Forelimb muscle (tissue), 1 donor: ENCODE results near the gene PRH1. TPM values are rescaled to one million over a fixed set of nuclear protein-coding genes. Genes with fewer than 3 reads are reported as not detected.

Experiments used
- DNase-seq: peaks from one replicate; pipeline ENCODE4 v3.0.0-alpha.2; 2013; ENCODE audit warnings: low read depth
- polyA plus RNA-seq: library from polyadenylated mRNA; unstranded; fragments of 120-200 nt; gene quantifications from one replicate; pipeline ENCODE4 v1.2.1, GENCODE V29; 2013; ENCODE audit not compliant: insufficient read length

Gene PRH1
- 7.3 TPM for polyA plus RNA-seq

DNA sequence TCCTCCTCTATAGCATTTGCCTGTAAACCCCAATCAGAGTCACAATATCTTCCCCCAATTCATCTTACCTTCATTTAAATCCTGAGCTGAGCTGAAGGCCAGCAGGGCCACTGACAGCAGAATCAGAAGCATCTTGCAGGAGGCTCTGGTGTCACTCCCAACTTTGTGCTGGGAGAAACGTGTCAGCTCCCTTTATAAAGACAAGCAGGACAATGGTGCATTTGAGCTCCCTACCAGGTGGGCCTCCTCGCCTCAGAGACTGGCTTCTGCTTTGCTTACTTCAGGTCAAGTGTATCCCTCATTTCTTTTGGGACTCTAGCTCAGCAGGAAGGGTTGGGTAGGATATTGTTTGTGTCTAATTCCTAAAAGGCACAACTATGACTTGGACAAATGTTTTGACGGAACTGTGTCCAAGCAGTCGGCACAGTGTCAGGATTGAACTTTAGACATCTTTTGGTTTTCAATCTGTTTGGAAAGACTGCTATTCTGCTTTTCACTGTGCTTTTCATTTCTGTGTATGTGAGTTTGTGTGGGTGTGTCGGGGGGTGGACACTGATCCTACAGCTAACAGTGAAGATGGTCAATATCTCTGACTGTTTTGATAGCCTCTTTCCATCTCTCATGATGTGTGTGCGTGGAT lies at the start of gene PRH1:
TSS of gene PRH1 (minus strand) at position 170 of the 640 bp plus-strand sequence. CDS start at position 132, 38 bp downstream.
- no peak for DNase-seq

DNA sequence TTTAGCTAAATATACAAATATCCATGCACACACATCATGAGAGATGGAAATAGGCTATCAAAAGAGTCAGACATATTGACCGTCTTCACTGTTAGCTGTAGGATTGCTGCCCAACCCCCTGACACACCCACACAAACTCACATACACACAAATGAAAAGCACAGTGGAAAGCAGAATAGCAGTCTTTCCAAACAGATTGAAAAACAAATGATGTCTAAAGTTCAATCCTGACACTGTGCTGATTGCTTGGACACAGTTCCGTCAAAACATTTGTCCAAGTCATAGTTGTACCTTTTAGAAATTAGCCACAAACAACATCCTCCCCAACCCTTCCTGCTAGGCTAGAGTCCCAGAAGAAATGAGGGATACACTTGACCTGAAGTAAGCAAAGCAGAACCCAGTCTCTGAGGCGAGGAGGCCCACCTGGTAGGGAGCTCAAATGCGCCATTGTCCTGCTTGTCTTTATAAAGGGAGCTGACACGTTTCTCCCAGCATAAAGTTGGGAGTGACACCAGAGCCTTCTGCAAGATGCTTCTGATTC lies 44.8 kb upstream of the PRH1 start, which contains the start of gene PRH2:
TSS of gene PRH2 (plus strand) at position 491 of the 541 bp plus-strand sequence. CDS start at position 529, 38 bp downstream.
- DNase-seq, result no peak

DNA sequence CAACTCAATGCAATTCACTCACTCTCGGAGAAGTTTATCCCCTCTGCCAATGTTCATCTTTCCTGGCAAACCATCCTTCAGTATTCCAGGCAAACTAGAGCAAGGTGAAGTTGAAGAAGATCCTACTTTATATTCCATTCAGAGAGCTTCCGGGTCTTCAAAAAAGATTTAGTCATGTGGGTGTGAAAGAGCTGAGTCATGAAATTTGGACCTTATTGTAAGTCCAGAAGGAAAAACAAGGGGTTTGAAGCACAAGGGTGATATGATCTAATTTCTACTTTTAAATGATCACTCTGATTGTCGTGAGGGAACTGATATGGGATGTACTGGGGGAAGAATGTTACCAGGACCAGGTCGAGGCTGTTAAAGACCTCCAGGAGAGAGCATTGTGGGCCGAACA lies 42.2 kb upstream of the PRH1 start:
- DNase-seq, result no peak

DNA sequence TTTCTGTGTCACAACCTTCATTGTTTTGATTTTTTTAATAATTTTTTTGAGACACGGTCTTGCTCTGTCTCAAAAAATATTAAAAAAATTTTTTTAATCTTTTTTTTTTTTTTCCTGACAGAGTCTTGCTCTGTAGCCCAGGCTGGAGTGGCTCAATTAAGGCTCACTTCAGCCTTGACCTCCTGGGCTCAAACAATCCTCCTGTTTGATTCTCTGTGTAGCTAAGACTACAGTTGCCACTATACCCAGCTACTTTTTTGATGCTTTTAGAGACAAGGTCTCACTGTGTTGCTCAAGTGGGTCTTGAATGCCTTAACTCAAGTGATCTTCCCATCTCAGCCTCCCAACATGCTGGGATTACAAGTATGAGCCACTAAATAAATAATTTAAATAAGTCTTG lies 35.8 kb upstream of the PRH1 start:
- no peak for DNase-seq

DNA sequence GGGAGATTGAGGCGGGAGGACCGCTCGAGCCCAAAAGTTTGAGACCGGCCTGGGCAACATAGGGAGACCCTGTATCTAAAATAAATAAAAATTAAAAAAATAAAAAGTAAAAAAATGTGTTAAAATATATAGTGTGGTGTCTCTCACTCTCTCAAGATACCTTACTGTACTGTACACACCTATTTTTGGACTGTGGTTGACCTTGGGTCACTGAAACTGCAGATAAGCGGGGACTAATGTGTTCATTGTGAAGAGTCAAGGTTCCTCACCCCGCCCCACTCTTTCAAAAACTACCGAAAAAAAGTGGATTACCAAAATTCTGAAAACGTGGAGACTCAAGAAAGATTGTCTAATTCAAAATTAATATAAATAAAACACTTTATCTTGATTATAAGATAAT lies 26.3 kb upstream of the PRH1 start:
- no peak for DNase-seq

DNA sequence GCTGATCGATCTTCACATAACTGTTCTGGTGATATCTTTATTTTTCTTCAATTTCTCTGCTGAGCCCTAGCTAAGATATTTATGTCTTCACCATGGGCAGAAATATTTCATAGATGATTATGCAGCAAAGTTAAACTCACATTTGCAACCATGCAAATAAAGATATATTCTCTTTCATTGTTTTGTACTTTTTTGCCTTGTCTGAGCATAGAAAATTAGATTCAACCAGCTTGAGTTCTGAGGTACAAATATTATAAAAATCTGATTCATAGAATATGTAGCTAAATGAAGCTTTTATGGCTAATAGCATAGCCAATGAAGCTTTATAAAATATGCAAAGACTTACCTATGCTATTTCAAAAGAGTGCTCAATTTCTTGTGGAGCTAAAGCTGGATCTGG lies 25.4 kb upstream of the PRH1 start, which contains the start of gene TAS2R13:
TSS of gene TAS2R13 (minus strand) at position 101 of the 400 bp plus-strand sequence. CDS start 264 bp downstream, outside the sequence.
- no peak for DNase-seq

DNA sequence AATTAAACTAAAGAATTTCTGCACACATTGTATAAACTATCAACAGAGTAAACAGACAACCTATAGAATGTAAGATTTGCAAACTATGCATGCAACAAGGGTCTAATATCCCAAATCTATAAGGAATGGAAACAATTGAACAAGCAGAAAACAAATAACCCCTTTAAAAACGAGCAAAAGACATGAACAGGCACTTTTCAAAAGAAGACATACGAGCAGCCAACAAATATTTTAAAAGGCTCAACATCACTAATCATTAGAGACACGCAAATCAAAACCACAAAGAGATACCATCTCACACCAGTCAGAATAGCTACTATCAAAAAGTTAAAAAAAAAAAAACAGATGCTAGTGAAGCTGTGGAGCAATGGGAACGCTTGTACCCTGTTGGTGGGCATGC lies 20.6 kb upstream of the PRH1 start:
- DNase-seq, result no peak

DNA sequence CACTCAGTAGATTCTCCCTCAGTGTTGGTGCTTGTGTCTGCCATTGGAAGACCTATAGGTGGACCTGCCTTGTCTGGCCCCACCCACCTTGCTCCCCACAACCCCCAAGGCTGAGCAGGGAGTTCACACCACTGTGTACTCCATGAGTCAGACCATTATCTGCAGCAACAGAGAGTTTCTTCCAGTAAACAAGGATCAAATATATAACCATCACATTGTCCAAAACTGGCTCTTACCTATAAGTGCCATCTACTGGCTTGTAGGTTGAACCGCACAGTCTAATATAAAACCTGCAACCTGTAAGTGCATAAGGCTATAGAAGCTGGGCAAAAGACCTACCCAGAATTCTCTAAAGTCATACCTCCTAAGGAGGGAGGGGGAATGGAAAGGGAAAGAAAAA lies 17.4 kb upstream of the PRH1 start:
- no peak for DNase-seq

DNA sequence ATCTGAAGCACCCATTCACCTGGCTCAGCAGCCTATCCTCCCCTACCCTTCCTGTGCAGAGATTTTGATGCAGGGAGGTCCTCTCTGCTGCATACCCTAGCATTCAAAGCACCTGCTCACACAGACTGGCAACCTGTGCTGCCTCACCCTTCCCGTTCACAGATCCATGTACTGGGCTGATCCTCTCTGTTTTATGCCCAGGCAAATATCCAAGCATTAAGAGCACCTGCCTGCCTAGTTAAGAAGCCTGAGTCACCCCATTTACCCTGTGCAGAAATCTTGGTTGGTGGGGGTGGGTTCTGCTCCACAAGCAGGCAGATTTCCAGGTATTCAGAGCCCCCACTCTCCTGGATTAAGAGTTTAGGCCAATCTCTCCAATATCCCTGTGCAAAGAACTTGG lies 16.9 kb upstream of the PRH1 start:
- no peak for DNase-seq

DNA sequence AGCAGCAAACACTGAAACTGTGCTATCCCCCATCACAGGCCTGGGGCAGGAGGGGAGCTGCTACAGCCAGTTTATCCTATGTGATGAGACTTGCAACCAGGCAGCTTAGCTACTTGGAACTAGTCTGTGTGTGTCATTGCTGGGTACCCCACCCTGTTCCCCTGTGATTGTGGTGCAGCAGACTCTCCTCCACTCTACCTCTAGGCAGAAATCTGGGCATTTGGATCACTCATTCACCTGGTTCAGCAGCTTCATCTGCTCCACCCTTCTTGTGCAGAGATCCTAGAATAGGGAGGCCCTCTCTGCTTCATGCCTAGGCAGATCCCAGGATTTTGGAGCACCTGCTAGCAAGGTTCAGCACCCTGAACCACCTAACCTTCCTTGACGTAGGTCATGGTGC lies 16.5 kb upstream of the PRH1 start:
- no peak for DNase-seq

DNA sequence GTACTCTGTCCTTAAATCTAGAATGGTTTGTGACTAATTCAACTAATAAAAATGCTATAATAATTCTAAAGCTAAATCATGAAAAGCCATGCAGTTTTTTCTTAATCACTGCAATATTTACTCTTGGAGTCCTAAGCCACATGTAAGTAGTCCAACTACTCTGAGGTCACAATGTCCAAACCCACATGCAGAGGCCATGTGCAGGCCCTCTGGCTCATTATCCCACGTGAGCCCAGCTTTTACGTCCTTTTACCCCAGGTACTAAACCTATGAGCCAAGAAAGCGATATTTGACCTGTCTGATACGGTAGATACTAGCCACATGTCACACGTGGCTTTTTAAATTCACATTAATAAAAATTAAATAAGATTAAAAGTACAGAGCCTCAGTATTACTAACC lies 12.8 kb upstream of the PRH1 start:
- no peak for DNase-seq

DNA sequence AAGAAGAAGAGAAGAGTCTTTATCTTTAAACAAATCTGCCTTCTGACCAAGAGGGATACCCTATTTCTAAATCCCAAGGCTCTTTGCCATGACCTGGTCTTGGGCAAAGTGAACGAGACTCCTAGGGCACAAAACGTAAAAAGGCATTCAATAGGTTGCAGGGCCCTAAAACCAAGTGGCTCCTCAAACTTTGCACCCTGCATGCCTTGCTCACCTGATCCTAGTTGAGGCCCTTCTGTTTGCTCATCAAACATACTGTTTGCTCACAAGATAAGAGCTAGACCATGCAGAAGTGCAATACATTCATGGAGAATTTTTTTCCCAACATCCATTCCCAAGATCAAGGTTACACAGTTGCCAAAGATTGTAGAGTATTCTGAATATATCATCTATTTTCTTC lies 7.9 kb upstream of the PRH1 start:
- DNase-seq, result no peak

DNA sequence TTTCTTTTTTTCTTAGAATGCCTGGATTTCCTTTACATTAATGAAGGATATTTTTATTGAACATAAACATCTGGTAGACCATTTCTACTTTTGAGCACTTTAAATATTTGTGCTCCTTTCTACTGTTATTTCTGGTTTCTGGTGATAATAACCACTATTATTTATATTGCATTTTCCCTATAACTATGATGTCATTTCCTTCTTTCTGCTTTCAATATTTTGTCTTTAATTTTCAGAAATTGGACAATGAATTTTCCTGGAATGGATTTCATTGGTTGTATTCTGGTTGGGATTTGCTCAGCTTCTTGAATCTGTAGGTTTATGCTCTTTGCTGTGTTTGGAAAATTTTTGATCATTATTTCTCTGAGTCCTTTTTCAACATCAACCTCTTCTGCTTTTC lies 5.2 kb upstream of the PRH1 start:
- DNase-seq, result no peak

DNA sequence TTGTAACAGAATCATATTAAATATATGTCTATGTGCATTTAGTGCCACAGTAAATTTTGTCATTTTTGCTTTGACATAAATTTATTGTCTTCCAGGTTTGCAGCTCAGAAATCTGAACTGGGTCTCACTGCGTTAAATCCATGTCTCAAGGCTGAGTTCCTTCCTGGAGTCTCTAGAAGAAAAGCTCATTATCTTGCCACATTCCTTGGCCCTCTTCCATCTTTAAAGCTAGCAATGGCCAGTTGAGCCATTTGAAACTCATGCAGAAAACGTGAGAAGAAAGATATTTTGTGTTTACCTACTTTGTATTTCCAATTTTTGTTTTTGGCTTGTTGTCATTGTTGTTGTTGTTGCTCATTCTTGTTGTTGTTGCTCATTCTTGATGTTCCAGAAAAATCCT lies 10.7 kb downstream of the PRH1 start:
- DNase-seq, result no peak

DNA sequence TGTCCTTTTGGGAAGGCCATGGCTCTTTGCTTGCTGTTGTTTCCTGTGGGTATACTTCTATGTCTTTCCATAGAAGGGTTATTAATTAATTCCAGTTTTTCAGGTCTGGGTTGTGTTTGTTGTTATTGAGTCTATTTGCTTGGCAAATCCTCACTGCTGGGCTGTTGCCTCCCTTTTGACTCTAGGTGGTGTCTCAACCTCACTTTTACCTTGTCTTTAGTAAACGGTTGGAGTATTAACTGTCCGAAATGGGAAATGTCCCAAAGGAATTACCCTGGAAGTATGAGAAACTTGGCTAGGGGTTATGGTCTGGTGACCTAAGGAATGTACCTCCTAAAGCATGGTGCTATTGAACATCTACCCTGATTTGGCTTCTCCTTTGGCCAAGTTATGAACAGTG lies 16.7 kb downstream of the PRH1 start:
- no peak for DNase-seq

DNA sequence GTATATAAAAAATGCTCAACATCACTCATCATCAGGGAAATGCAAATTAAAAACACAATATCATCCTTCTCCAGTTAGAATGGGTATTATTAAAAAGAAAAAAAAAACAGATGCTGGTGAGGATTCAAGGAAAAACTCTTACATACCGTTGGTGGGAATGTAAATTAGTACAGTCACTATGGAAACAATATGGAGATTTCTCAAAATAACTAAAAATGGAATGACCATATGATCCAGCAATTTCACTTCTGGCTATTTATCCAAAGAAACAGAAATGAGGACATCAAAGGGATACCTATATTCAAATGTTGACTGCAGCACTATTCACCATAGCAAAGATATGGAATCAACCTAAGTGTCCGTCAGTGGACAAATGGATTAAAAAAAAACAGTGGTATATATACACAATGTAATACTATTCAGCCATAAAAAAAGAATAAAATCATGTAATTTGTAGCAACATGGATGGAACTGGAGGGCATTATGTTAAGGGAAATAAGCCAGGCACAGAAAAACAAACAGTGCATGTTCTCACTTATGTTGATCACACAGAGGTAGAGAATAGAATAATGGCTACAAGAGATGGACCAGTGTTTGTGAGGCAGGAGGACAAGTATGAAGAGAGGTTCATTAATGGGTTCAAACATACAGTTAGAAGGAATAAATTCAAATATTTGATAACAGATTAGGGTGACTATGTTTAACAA lies 20.4 kb downstream of the PRH1 start:
- DNase-seq, result no peak

DNA sequence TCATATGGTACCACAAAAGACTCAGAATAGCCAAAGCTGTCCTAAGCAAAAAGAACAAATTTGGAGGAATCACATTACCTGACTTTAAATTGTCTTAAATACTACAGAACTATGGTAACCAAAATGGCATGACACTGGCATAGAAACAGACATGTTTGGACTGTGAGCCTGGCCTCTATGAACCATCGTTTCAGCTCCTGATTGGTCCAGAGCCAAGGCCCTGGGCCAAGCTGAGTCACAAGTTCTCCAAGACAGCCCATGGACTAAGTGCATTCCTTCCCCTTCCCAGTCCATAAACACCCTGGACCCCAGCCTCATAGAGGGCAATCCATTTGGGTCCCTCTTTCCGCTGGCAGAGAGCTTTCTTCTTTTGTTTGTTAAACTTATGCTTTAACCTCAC lies 22.7 kb downstream of the PRH1 start:
- DNase-seq, result no peak

DNA sequence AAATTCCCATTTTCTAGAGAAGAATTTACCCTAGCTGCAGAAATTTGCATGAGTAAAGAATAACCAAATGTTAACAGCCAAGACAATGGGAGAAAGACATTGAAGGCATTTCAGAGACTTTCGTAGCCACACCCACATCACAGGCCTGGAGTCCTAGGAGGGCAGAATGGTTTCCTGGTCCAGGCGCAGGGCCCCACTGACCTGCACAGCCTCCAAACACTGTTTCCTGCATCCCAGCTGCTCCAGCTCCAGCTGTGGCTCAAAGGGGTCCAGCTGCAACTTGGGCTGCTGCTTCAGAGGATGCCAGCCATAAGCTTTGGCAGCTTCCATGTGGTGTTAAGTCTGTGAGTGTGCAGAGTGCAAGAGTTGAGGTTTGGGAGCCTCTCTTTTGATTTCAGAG lies 28.2 kb downstream of the PRH1 start:
- no peak for DNase-seq

DNA sequence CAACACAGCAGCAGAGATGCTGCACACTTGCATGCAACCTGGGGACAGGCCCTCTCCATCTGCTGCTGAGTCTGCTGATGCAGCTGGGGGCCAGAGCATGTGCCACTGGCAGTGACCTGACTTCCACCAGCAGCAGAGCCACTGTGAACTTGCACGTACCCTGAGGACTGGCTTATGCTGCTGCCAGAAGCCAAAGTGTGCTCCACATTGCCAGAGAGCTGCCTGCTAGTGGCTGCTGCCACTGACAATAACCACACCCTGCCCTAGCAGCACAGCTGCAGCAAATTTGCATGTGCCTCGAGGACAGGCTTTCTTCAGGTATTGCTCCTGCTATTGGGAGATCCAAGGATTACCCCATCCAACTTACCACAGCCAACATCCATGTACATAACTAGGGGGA lies 30.3 kb downstream of the PRH1 start:
- DNase-seq, result no peak

DNA sequence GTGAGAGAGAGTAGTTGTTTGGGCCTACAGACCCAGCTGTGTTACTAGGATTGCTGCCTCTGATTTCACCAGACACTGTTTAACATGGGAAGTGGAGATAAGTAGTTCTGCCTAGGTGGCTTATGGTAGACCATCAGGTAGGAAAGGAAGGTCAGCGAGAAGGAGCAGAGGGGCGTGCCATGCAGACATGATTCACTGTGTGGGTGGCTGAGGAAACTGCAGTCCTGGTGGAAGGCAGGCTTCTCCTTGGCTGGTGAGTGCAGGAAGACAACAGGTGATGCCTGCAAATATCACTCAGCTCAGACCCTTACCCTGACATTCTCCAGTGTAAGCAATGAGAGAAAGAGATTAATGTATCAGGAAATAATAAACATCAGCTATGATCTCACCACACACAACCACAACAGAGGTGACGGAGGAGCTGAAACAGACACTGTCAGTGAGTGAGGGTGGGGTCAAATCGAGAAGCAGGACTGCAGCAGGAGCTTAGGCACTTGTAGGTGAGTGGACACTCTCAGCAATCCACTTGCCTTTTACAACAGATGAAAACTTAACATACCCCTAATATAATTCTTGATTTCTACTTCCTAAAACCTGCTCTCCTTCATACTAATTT lies 32.7 kb downstream of the PRH1 start:
- DNase-seq, result no peak

DNA sequence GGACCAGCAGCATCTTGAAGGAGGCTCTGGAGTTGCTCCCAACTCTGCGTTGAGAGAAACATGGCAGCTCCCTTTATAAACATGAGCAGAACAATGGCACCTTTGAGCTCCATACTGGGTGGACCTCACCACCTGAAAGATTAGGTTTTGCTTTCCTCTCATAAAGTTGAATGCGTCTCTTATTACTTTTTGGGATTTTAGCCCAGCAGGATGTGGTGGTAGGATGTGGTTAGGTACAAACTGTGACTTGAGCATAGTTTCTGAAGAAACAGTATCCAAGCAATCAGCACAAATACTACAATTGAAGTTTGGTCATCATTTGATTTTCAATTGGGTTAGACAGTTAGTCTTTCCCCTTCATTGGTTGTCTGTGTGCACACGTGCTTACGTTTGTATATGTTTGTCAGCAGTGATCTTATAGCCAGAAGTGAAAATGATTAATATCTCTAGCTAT lies 34.6 kb downstream of the PRH1 start, which contains the start of gene PRR4:
TSS of gene PRR4 (minus strand) at position 51 of the 454 bp plus-strand sequence. CDS start at position 13, 38 bp downstream.
- DNase-seq, result no peak

DNA sequence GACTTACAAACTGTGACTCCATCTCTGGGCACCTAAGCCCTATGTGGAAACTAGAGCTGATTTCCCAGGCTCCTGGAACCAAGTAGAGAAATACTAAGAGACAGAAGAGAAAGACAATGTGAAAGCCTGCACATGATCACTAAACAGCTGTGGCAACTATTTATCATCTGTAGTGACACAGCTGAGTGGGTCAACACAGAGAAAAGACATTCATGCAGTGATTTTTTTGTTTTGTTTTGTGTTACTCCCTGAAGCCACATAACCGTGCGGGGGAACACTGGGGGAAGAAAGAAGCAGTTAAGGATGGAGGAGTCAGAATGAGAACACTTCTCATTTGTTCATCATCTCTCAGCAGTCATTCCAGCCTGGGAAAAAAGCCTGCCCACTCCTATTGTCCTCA lies 36.3 kb downstream of the PRH1 start:
- no peak for DNase-seq
